GM19467 (cell line): Measurements from ENCODE around the gene BCAP29.

Experiments used
- ATAC-seq: cut with Tn5 transposase; IDR thresholded peaks from one replicate; pipeline ENCODE4 v1.9.1; 2021; ENCODE audit warnings: mild to moderate bottlenecking, moderate library complexity; ENCODE audit not compliant: unreplicated experiment

BCAP29 gene

GRCh38 chr7:107581387-107582013, 1.5 kb downstream of the BCAP29 start:
- no peak for ATAC-seq

GRCh38 chr7:107582875-107583274, 2.8 kb downstream of the BCAP29 start:
- no peak for ATAC-seq

GRCh38 chr7:107584716-107585115, 4.7 kb downstream of the BCAP29 start:
- ATAC-seq = no peak

GRCh38 chr7:107588529-107589130, 8.6 kb downstream of the BCAP29 start:
- ATAC-seq = no peak

- ATAC-seq = no peak
Measured at GRCh38 chr7:107591421-107591820, 11.4 kb downstream of the BCAP29 start.

GRCh38 chr7:107592361-107593024, 12.4 kb downstream of the BCAP29 start:
- ATAC-seq = no peak

GRCh38 chr7:107593025-107593410, 13.0 kb downstream of the BCAP29 start:
- ATAC-seq = no peak

GRCh38 chr7:107594961-107595737, 15.1 kb downstream of the BCAP29 start:
- ATAC-seq = no peak

GRCh38 chr7:107596881-107597581, 17.0 kb downstream of the BCAP29 start:
- ATAC-seq = no peak

GRCh38 chr7:107597582-107597916, 17.5 kb downstream of the BCAP29 start:
- ATAC-seq = no peak

- no peak for ATAC-seq
Measured at GRCh38 chr7:107597953-107598352, 17.9 kb downstream of the BCAP29 start.

- ATAC-seq = no peak
Measured at GRCh38 chr7:107599262-107599661, 19.2 kb downstream of the BCAP29 start.

- ATAC-seq = no peak
Measured at GRCh38 chr7:107600816-107601215, 20.8 kb downstream of the BCAP29 start.

- ATAC-seq = no peak
Measured at GRCh38 chr7:107605218-107605815, 25.3 kb downstream of the BCAP29 start.

- ATAC-seq = no peak
Measured at GRCh38 chr7:107606303-107606702, 26.3 kb downstream of the BCAP29 start.

GRCh38 chr7:107609811-107610261, 29.8 kb downstream of the BCAP29 start:
- ATAC-seq = no peak

GRCh38 chr7:107610323-107610722, 30.3 kb downstream of the BCAP29 start:
- no peak for ATAC-seq

- no peak for ATAC-seq
Measured at GRCh38 chr7:107613439-107613838, 33.4 kb downstream of the BCAP29 start.

GRCh38 chr7:107613948-107614347, 33.9 kb downstream of the BCAP29 start:
- ATAC-seq = no peak

- ATAC-seq = no peak
Measured at GRCh38 chr7:107614425-107614824, 34.4 kb downstream of the BCAP29 start.
